PC-9 (cell line): ENCODE data around the gene ST6GALNAC3.

Experiments used
- EZH2 ChIP-seq: fragments of 200-600 bp; sonication (generic); IDR thresholded peaks from 2 replicates; pipeline ENCODE4 v1.8.0; 2017; ENCODE audit warnings: antibody characterized with exemption, low read depth
- TF ChIP-seq, protein P1 (sequence below): fragments of 200-600 bp; sonication (generic); conservative IDR thresholded peaks from 2 replicates; pipeline ENCODE4 v1.6.1; 2017; ENCODE audit warnings: mixed run types, antibody characterized with exemption, mild to moderate bottlenecking, moderate library complexity

DNA sequence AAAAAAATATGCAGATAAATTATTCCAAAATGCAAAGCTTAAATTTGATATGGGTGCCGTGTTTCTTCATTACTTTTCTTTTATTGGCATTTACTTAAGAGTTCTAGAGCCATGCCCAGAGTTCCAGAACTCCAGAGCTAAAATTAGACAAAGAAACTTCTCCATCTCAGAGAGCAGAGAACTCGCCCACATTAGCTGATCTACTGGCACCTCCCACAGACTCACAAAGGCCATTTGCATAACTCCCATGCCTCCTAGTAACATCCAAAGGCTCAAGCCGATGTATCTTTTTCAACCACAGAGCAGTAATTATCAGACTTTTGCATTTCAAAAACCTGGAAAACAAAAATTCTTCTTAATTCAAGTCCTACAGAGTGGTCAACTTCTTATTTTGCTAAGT lies 468.9 kb downstream of the ST6GALNAC3 start:
- TF ChIP-seq, protein P1, sequence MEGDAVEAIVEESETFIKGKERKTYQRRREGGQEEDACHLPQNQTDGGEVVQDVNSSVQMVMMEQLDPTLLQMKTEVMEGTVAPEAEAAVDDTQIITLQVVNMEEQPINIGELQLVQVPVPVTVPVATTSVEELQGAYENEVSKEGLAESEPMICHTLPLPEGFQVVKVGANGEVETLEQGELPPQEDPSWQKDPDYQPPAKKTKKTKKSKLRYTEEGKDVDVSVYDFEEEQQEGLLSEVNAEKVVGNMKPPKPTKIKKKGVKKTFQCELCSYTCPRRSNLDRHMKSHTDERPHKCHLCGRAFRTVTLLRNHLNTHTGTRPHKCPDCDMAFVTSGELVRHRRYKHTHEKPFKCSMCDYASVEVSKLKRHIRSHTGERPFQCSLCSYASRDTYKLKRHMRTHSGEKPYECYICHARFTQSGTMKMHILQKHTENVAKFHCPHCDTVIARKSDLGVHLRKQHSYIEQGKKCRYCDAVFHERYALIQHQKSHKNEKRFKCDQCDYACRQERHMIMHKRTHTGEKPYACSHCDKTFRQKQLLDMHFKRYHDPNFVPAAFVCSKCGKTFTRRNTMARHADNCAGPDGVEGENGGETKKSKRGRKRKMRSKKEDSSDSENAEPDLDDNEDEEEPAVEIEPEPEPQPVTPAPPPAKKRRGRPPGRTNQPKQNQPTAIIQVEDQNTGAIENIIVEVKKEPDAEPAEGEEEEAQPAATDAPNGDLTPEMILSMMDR, result no peak
- TF ChIP-seq EZH2, result no peak
